Mesenteric fat pad (tissue), 1 donor: ENCODE measurements around the gene TACC2. TPM values are rescaled to one million over a fixed set of nuclear protein-coding genes. Genes with fewer than 3 reads are reported as not detected.
A peak's percentile ranks its signal among the peaks of the same experiment; 100 is the strongest.

Experiments used
- DNase-seq: peaks from one replicate; pipeline ENCODE4 v3.0.0-alpha.2; 2020; ENCODE audit warnings: low spot score
- total RNA-seq: library from RNA; stranded (reverse); fragmentation: NEBNext Ultra II Directional; extraction: Animal tissue kit (Norgen Biotek cat#: 25700); gene quantifications from one replicate; pipeline ENCODE4 v1.2.1, GENCODE V29; 2021
- donor health status: DM: yes; HTN: yes; CAD: no.

The TACC2 gene
- total RNA-seq, 1 donor from 2014 or later, result 31.0 TPM

DNA sequence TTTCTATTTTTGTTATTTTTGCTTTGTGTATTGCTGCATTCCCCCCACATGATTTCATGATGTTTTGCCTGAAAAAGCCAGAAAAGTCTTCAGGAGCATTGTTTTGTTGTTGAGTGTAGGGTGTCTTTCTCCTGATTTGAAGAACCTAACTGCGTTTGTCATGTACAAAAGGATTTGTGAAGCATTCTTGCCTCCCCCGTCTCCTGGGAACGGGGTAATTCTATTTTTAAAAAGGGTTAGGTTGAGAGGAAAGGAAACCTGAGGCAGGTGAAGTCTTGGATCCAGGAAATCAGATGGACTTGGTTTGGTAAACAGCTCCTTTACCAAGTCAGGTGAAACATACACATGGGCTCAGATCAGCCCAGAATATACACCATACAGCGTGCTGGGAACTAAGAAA is 256.2 kb downstream of the TACC2 start:
- peak; percentile 2 for DNase-seq

GRCh38 chr10:122245897-122246296 is 256.9 kb downstream of the TACC2 start:
- DNase-seq, result peak; percentile 55

DNA sequence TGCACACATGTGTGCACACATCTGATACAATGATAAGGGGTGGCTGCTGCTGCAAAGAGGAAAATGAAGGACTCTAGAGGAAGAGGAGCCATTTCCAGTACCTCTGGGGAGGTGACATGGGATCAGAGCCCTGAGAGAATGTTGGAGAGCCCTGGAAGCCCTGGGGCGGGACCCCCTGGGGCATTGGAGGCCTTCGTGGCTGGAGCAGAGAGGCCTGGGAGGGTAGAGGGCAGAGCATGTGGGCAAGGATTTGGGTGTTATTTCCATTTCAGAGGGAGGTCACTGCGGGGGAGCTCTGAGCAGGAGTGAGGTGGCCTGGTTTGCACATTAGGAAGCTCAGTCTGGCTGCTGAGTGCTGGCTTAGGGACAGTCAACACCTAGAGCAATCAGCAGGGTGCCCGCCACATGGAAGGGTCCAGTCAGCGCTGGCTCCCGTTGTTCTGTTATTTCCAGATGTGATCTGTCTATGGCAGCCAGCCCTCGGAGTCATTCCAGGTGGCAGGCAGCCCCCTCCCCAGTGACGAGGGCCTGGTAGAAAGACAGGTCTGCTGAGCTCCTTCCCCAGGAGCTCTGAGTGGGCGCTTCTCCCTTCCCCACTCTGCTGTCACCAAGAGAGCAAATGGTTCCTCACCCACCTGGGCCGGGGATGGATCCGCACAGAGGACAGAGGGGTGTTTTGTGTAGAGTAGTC is 258.0 kb downstream of the TACC2 start:
- DNase-seq, result peak; percentile 80

GRCh38 chr10:122248356-122249302 is 259.7 kb downstream of the TACC2 start:
- peak; percentile 72 for DNase-seq

DNA sequence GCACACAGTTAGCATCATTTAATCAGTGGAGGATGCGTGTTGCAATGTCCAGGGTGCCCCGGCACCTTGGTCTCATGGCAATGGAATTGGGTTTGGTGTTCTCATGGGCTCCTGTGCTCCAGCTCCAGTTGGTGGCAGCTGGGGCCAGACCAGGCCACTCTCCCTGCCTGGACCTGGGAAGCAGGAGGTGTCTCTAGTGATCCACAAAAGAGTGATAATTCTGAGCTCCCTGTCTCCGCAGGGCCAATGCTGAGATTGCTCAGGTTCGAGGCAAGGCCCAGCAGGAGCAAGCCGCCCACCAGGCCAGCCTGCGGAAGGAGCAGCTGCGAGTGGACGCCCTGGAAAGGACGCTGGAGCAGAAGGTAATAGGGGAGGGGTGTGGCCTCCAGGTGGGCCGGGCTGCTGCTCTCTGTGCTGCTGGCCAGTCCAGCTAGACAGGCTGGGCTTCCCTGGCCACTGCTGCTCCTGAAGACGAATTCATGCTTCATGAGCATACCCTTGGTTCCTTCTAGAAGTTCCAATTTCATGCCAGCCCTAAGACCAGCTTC is 260.4 kb downstream of the TACC2 start:
- peak; percentile 62 for DNase-seq

DNA sequence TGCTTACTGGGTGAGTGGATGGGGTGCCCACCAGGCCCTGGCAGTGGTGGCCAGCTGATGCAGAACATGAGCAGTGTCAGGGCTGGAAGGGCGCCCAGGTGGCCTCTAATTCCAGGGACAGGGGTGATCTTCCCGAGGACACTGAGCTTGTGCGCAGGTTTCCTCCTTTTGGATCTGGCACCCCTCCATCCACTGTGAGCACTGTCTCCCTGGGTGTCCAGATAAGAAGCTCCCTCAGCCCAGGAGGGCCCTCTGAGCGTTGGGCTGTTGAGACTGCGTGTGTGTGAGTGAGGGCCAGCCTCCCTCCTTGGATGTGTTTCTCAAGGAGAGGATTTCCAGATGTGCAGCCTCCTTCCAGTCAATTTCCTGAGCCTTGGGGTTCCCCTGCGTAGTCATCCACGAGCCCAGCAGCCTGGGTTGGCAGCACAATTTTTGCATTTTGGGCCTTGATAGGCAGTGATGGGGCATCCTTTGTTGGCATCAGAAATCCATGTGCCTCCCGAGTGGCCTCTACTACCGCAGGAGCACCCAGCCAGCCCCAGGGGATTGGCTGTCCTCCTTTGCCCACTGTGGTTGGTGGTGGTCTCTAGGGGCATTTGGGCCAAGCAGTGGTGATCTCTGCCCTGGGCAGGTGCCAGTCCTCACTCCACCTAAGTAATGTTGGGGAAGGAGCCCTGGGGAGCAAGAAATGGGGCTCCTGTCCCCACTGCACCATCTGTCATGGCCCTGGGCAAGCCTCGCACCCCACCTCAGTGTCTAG is 261.2 kb downstream of the TACC2 start:
- DNase-seq, result peak; percentile 64

GRCh38 chr10:122251459-122252255 is 262.7 kb downstream of the TACC2 start:
- peak; percentile 30 for DNase-seq

DNA sequence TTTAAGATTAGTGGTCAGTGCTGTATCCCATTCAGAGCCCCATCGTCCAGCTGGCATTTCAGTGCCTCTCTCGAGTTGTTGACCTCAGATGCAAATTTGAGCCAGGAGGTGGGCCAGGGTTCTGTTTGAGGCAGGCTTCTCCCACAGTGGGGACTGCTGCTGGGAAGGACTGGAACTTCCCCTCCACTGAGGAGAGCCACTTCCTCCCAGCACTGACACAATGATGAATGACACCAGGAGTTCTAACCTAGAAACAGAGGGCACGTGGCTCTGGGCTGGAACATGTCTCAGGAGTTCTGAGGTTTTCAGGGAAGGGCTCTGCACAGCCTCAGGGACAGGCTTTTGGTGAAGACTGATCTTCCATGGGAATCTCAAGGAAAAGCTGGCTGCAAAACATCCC is 263.8 kb downstream of the TACC2 start:
- DNase-seq, result peak; percentile 59

- DNase-seq, result no peak
Measured at GRCh38 chr10:122253605-122254004, 264.6 kb downstream of the TACC2 start.

- peak; percentile 37 for DNase-seq
Measured at GRCh38 chr10:122254831-122255230, 265.9 kb downstream of the TACC2 start.

DNA sequence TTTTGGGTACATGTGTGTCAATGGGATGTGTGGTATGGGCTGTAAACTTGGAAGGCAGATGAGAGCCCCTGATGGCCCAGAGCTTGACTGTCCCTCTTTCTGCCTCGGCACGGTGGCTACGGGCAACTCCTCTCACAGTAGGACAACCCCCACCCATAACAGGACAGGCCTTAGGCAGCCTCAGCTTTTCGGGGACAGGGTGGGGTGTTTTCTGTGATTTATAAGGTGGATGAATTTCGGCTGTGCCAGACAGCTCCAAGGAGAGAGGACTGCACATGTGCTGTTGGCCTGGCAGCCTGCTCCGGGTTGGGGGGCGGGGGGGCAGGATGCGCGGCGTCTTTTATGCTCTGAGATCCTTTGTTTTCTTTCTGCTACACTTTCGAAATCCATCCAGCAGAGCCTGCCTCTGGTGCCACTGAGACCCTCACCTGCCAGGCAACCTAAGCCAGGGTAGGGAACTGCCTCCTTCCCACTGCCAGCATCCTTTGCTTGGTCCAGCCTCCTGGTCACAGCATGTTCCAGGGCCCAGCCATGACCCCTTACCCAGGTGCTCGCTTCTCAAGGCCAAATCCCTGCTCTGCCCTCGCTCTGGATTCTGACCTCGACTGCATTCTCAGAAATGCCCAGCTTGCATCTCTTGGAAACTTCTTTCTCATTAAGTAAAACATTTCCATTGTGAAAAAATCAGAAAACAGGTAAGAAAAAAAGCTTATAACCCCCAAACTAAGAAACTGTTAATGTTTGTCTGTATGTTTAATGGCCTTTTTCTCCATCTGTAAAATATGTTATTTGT is 266.7 kb downstream of the TACC2 start:
- DNase-seq, result peak; percentile 71

DNA sequence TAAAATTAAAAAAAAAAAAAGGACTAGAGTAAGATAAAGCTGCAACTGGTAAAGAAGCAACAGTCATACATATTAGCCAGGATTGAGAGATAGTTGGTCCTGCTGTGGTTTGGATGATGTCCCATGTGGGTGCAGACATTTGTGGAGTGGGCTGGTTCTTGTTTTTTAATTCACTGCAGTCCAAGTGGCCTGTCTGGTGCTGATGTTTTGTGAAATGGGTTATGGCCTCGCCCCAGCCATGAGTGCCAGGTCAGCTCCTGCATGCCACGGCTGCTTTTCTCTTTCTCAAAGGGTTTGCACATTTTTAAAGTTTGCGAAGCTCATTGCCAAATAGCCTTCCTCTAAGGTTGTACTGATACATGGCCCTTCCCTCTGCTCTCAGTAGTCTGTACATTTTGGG is 268.1 kb downstream of the TACC2 start:
- DNase-seq, result peak; percentile 49

DNA sequence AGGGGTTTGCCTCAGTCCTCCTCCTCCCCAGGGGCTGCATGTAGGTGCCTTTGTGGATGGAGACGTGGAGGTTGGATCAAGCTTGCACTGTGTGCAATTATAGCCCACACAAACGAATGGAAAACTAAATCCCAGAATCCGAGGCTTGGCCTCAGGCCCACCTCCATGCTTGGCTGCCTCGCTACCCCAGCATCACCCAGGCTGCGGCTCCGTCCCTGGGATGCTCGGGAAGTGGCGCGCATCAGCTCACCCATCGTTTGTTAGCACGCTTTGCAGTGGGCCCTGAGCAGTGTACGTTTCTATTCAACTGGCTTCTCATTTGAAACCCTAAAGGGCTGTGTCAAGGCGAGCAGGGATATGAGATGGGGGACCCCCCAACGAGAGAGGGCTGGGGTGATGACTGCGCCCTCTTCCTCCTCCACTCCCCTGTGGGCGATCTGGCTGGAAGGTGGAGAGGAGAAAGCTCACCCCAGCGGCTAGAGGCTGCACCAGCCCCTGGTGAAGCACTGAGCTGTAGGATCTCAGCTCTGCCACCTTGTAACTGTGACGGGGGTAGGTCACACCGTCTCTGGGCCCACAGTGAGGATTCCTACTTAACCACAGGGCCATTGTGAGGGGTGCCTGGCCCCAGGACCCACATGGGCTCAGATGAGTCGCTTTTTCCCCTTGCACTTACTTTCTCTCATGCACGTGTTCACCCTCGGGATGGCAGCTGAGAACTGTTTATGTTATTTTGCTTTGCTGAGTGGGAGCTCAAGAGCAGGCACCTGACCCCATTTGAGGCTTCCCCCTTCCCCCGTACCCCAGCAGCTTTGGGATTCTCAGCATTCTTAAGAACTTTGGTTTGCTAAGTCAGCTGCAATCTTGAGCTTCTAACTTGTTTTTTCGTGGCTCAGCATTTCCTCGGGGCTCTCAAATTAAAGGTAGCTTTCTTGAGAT is 269.4 kb downstream of the TACC2 start:
- peak; percentile 67 for DNase-seq

DNA sequence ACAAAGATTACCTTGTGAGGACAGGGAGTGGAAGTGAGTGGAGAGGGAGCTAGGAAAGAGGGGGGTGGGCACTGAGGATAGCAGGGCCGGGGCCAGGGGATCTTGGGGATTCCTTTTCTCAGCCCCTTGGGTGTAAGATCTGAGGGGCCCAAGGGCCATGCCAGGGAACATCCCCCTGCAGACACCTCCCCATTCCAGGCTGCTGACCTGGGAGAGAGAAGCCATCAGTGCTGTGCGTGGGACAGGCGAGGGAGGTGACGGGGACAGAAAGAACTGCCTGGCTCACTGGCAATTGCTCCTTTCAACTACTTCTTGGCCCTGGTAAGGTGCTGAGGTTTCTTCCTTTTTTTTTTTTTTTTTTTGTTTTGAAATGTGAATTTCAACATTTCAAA is 270.1 kb downstream of the TACC2 start:
- DNase-seq, result peak; percentile 41

- DNase-seq, result no peak
Measured at GRCh38 chr10:122261584-122261983, 272.6 kb downstream of the TACC2 start.

DNA sequence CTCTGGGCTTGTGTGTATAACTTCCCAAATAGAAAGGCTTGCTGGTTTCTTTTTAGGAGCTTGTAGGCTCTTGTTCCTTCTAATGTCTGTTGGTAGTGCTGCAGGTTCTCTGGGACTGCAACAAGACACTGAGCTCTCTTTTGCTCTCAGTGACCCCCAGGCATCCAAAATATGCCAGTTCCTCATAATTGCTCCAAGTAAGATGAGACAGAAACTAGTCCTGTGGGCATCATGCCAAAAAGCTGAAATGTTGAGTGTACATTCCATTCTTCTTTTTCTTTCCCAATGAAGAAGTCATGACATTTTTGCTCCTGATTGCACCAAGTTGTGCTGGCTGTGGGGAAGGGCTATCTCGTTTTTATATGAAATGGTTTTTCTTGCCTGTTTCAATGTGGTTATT is 275.0 kb downstream of the TACC2 start:
- DNase-seq, result no peak

DNA sequence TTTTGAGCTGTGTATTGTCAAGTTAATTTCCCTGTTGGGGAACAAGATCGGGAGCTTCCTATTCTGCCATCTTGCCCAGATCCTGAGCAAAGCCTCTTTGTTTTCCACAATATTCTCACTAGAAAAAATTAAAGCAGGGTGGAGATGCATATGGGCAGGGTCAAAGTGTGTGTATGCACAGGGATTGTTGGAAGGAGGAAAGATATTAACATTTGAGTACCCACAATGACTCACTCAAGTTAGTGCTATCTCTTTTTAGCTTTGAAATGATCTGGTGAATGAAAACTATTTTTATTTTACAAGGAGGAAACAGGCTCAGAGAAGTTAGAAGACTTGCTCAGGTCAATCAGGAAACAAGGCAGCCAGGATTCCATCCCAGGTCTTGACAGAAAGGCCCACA is 275.5 kb downstream of the TACC2 start:
- no peak for DNase-seq

DNA sequence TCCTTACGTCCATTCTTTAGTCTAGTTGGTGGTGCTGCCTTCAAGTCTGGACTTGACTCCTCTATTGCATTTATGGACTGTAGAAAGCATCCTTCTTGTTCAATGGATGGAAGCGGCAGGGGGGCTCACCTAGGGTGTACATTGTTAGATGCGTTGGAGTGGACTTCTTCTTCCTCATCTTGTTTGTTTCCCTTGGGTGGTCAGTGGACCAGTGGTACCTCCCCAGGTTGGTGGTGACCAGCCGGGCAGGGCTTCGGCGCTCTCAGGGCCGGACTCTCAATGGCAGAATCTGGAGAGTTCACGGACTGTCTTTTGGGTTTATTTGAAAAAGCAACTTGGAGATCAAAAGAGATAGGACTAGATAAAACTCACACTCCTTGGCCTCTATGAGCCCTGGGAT is 276.0 kb downstream of the TACC2 start:
- DNase-seq, result peak; percentile 78

DNA sequence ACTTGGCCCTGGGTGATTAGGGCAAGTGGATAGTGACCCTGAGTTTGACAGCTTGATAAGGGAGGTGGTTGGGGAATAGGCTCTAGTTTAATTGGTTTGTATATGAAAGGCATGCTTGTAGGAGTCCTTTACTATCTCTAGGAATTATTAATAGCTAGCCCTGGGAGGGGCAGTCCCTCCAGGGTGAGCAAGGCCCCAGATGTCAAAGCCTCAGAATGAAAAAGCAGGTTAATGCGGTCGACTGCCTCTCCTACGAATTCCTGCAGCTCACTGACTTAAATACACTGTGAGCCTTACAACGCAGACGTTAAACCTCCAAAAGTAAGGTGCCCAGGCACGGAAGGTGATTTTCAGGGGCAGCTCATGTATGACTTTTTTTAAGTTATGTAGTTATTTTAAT is 276.9 kb downstream of the TACC2 start:
- peak; percentile 45 for DNase-seq
